ENCODE measurements around the gene MYO18B. TPM values are rescaled to one million over a fixed set of nuclear protein-coding genes. Genes with fewer than 3 reads are reported as not detected.

Gene MYO18B
- polyA plus RNA-seq, 1 donor (not counting 4 experiments of a cell fraction or from before 2014, with no cell fraction given) = not detected

- FAIRE-seq = no peak
- H2AFZ ChIP-seq (ENCODE audit: control insufficient read depth, low read length) = no peak overlapping the region
- dilution Hi-C loops (cut with MboI; ENCODE audit: extremely low pct_ligation_motif_present, low sequenced_read_pairs) = no loop called here
Observed at GRCh38 chr22:26004477-26004876, 262.5 kb downstream of the MYO18B start.

DNA sequence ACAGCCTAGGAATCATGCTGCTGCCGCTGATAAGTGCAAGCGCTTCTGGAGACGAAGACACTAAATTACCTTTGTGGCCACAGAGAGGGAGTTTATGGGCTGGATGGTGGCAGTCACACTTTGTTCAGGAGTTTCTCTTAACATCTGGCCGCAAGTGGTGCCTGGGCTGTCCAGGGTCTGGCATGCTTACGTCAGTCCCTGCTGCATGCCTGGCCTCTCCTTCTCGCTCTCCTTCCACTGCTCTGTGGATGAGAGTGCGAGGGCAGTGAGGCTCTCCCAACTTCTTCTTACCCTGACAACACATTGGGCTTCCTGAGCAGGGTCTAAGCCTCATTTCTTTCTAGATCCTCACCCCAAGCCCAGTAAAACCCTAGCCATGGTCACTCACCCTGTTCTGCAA, 266.6 kb downstream of the MYO18B start:
- Histone ChIP-seq H3K9me3 (ENCODE audit: control insufficient read depth, low read depth, low read length) (no peaks in the 10 kb centered on the region), H3K9ac (ENCODE audit: control insufficient read depth, extremely low read depth, insufficient read depth, low read length) (no peak overlapping the region), H3K36me3 (ENCODE audit: control insufficient read depth in 2 of 2, extremely low read depth in 1 of 2, insufficient read depth in 2 of 2, low read length in 2 of 2) (no peaks in the 10 kb centered on the region), H4K20me1 (ENCODE audit: control insufficient read depth, extremely low read depth, insufficient read depth, low read length) (no peaks in the 10 kb centered on the region), H3K4me1 (ENCODE audit: control insufficient read depth, extremely low read depth, insufficient read depth, low read length) (no peaks in the 10 kb centered on the region), H3K9me1 (ENCODE audit: control insufficient read depth, extremely low read depth, insufficient read depth, low read length) (no peaks in the 10 kb centered on the region), H3K4me3 (ENCODE audit: control insufficient read depth in 2 of 3, extremely low read depth in 1 of 3, insufficient read depth in 2 of 3, low read depth in 1 of 3, low read length in 3 of 3) (no peak overlapping the region), H3K27ac (ENCODE audit: control insufficient read depth, insufficient read depth, low read length) (no peak overlapping the region), H3K4me2 (ENCODE audit: control insufficient read depth, extremely low read depth, insufficient read depth, low read depth, low read length) (no peak overlapping the region), H2AFZ (ENCODE audit: control insufficient read depth, low read length) (no peak overlapping the region), H3K27me3 (ENCODE audit: control insufficient read depth, extremely low read depth, insufficient read depth, low read length) (no peaks in the 10 kb centered on the region), H3K79me2 (ENCODE audit: control insufficient read depth, insufficient read depth, low read length) (no peaks in the 10 kb centered on the region)
- DNase-seq (ENCODE audit: low read depth, low spot score) = no peak
- dilution Hi-C loops (cut with MboI; ENCODE audit: extremely low pct_ligation_motif_present, low sequenced_read_pairs) = no loop called here
- TF ChIP-seq CTCF (optimal IDR thresholded peaks at IDR 0.05 in 1 of 3, IDR thresholded peaks at IDR 0.05 in 1 of 3, conservative IDR thresholded peaks at IDR 0.05 in 1 of 3; ENCODE audit: extremely low read depth in 1 of 3, insufficient read depth in 2 of 3, low read length in 3 of 3) (no peak), EZH2 (IDR thresholded peaks at IDR 0.05; ENCODE audit: low read length) (no peak)
- FAIRE-seq = no peak

More at GRCh38 chr22:26004477-26004876, 262.5 kb downstream of the MYO18B start:
- no peak for TF ChIP-seq EZH2 (IDR thresholded peaks at IDR 0.05; ENCODE audit: low read length)
- TF ChIP-seq CTCF (optimal IDR thresholded peaks at IDR 0.05 in 1 of 3, IDR thresholded peaks at IDR 0.05 in 1 of 3, conservative IDR thresholded peaks at IDR 0.05 in 1 of 3; ENCODE audit: extremely low read depth in 1 of 3, insufficient read depth in 2 of 3, low read length in 3 of 3) = no peak
- H4K20me1 ChIP-seq (ENCODE audit: control insufficient read depth, extremely low read depth, insufficient read depth, low read length) = no peaks in the 10 kb centered on the region
- H3K4me2 ChIP-seq (ENCODE audit: control insufficient read depth, extremely low read depth, insufficient read depth, low read depth, low read length) = no peak overlapping the region
- no peaks in the 10 kb centered on the region for H3K9me3 ChIP-seq (ENCODE audit: control insufficient read depth, low read depth, low read length)
- no peaks in the 10 kb centered on the region for H3K4me1 ChIP-seq (ENCODE audit: control insufficient read depth, extremely low read depth, insufficient read depth, low read length)
- H3K36me3 ChIP-seq (ENCODE audit: control insufficient read depth in 2 of 2, extremely low read depth in 1 of 2, insufficient read depth in 2 of 2, low read length in 2 of 2) = no peaks in the 10 kb centered on the region
- H3K27ac ChIP-seq (ENCODE audit: control insufficient read depth, insufficient read depth, low read length) = no peak overlapping the region
- no peak overlapping the region for H3K9ac ChIP-seq (ENCODE audit: control insufficient read depth, extremely low read depth, insufficient read depth, low read length)
- DNase-seq (ENCODE audit: low read depth, low spot score) = no peak
- H3K27me3 ChIP-seq (ENCODE audit: control insufficient read depth, extremely low read depth, insufficient read depth, low read length) = no peaks in the 10 kb centered on the region
- H3K4me3 ChIP-seq (ENCODE audit: control insufficient read depth in 2 of 3, extremely low read depth in 1 of 3, insufficient read depth in 2 of 3, low read depth in 1 of 3, low read length in 3 of 3) = no peak overlapping the region
- no peaks in the 10 kb centered on the region for H3K79me2 ChIP-seq (ENCODE audit: control insufficient read depth, insufficient read depth, low read length)
- H3K9me1 ChIP-seq (ENCODE audit: control insufficient read depth, extremely low read depth, insufficient read depth, low read length) = no peaks in the 10 kb centered on the region

Data from keratinocyte (primary cell).